Suprapubic skin (tissue), 4 donors: ENCODE results near the gene TLE7. TPM values are rescaled to one million over a fixed set of nuclear protein-coding genes. Genes with fewer than 3 reads are reported as not detected.

Experiments used
- DNase-seq, 2 donors: peaks; one replicate each; pipeline ENCODE4 v3.0.0-alpha.2; 2019; ENCODE audit warnings: low spot score in 2 of 2
- H3K27ac ChIP-seq: fragments of 200-600 bp; sonication (generic); one replicate; pipeline ENCODE4 v1.5.1; 2019
- H3K27me3 ChIP-seq: fragments of 200-600 bp; sonication (generic); one replicate; pipeline ENCODE4 v1.5.1; 2019
- H3K36me3 ChIP-seq: fragments of 200-600 bp; sonication (generic); one replicate; pipeline ENCODE4 v1.5.1; 2019
- H3K4me1 ChIP-seq: fragments of 200-600 bp; sonication (generic); one replicate; pipeline ENCODE4 v1.5.1; 2019
- H3K4me3 ChIP-seq: fragments of 200-600 bp; sonication (generic); one replicate; pipeline ENCODE4 v1.5.1; 2019; ENCODE audit warnings: mild to moderate bottlenecking
- H3K9me3 ChIP-seq: fragments of 200-600 bp; sonication (generic); one replicate; pipeline ENCODE4 v1.5.1; 2019
- CTCF ChIP-seq, 2 donors: fragments of 200-600 bp in 1 of 2; fragments of 450-650 bp in 1 of 2; sonication (generic) in 1 of 2; IDR thresholded peaks; one replicate each; pipeline ENCODE4 v1.5.1; 2016 to 2019; ENCODE audit warnings: antibody characterized with exemption in 2 of 2, mild to moderate bottlenecking in 1 of 2, moderate library complexity in 1 of 2
- EP300 ChIP-seq: sonication (generic); formaldehyde crosslinking; IDR thresholded peaks from one replicate; pipeline ENCODE4 v1.6.1; 2017; ENCODE audit warnings: antibody characterized with exemption
- POLR2A ChIP-seq, 2 donors: fragments of 450-650 bp; IDR thresholded peaks; one replicate each; pipeline ENCODE4 v1.6.1; 2017; ENCODE audit warnings: antibody characterized with exemption in 2 of 2, mild to moderate bottlenecking in 2 of 2, moderate library complexity in 2 of 2
- POLR2AphosphoS5 ChIP-seq, 3 donors: sonication (generic); formaldehyde crosslinking; IDR thresholded peaks; one replicate each; pipeline ENCODE4 v1.6.1; 2017; ENCODE audit warnings: antibody characterized with exemption in 3 of 3
- WGBS: methylation state at CpG from one replicate; pipeline ENCODE4 v1.1.5; 2018; 5-methylcytosine and 5-hydroxymethylcytosine counted together
- total RNA-seq, 4 donors: library from RNA; depleted of rRNA; stranded (reverse); fragments of >200 nt; gene quantifications; one replicate each; pipeline ENCODE4 v1.1.0, GENCODE V29; 2016

TLE7 gene
- total RNA-seq, 4 donors from 2014 or later = not detected

- no peak for DNase-seq
- WGBS = 76% methylated on average over 3 of the region's 3 CpGs
- Histone ChIP-seq H3K9me3 (no peaks in the 10 kb centered on the region), H3K27ac (no peak overlapping the region), H3K4me3 (no peak overlapping the region), H3K4me1 (no peaks in the 10 kb centered on the region), H3K36me3 (no peaks in the 10 kb centered on the region), H3K27me3 (peaks cover 22% of the 10 kb centered on the region)
- TF ChIP-seq CTCF (IDR thresholded peaks at IDR 0.05) (no peak), POLR2AphosphoS5 (IDR thresholded peaks at IDR 0.05) (no peak), POLR2A (IDR thresholded peaks at IDR 0.05) (no peak), EP300 (no peak)
Measured at GRCh38 chr16:71429581-71429980, 12.3 kb downstream of the TLE7 start.

- H3K27ac ChIP-seq = no peak overlapping the region
- TF ChIP-seq POLR2A (IDR thresholded peaks at IDR 0.05) = no peak
- no peak for TF ChIP-seq EP300
- no peak for TF ChIP-seq POLR2AphosphoS5 (IDR thresholded peaks at IDR 0.05)
- TF ChIP-seq CTCF (IDR thresholded peaks at IDR 0.05) = no peak
- no peaks in the 10 kb centered on the region for H3K4me1 ChIP-seq
- H3K27me3 ChIP-seq = peaks cover 29% of the 10 kb centered on the region
- no peaks in the 10 kb centered on the region for H3K9me3 ChIP-seq
- no peak for DNase-seq
- H3K4me3 ChIP-seq = no peak overlapping the region
- no peaks in the 10 kb centered on the region for H3K36me3 ChIP-seq
- 84% methylated on average over 2 of the region's 2 CpGs for WGBS
Measured at GRCh38 chr16:71428883-71429282, 13.0 kb downstream of the TLE7 start.

- H3K4me1 ChIP-seq = no peaks in the 10 kb centered on the region
- H3K27ac ChIP-seq = no peak overlapping the region
- no peak overlapping the region for H3K4me3 ChIP-seq
- TF ChIP-seq EP300 (no peak), POLR2AphosphoS5 (IDR thresholded peaks at IDR 0.05) (no peak), CTCF (IDR thresholded peaks at IDR 0.05) (no peak), POLR2A (IDR thresholded peaks at IDR 0.05) (no peak)
- no peak for DNase-seq
- peaks cover 30% of the 10 kb centered on the region for H3K27me3 ChIP-seq
- H3K9me3 ChIP-seq = no peaks in the 10 kb centered on the region
- no peaks in the 10 kb centered on the region for H3K36me3 ChIP-seq
Measured at GRCh38 chr16:71428385-71428784, 13.5 kb downstream of the TLE7 start.

- no peaks in the 10 kb centered on the region for H3K36me3 ChIP-seq
- no peaks in the 10 kb centered on the region for H3K4me1 ChIP-seq
- TF ChIP-seq POLR2A (IDR thresholded peaks at IDR 0.05) (no peak), EP300 (no peak), CTCF (IDR thresholded peaks at IDR 0.05) (no peak), POLR2AphosphoS5 (IDR thresholded peaks at IDR 0.05) (no peak)
- H3K27ac ChIP-seq = no peak overlapping the region
- DNase-seq = peak in 1 of 2 donors; percentile 37
- no peaks in the 10 kb centered on the region for H3K9me3 ChIP-seq
- WGBS = 73% methylated on average over 12 of the region's 12 CpGs
- no peak overlapping the region for H3K4me3 ChIP-seq
- H3K27me3 ChIP-seq = peaks cover 36% of the 10 kb centered on the region
Measured at GRCh38 chr16:71426880-71427615, 14.8 kb downstream of the TLE7 start.

- H3K36me3 ChIP-seq = no peaks in the 10 kb centered on the region
- TF ChIP-seq EP300 = no peak
- no peak for TF ChIP-seq POLR2A (IDR thresholded peaks at IDR 0.05)
- no peak for TF ChIP-seq POLR2AphosphoS5 (IDR thresholded peaks at IDR 0.05)
- TF ChIP-seq CTCF (IDR thresholded peaks at IDR 0.05) = no peak
- WGBS = 1% methylated on average over 33 of the region's 48 CpGs
- H3K27me3 ChIP-seq = peaks cover 40% of the 10 kb centered on the region
- no peaks in the 10 kb centered on the region for H3K4me1 ChIP-seq
- peak in 1 of 2 donors; percentile 59 for DNase-seq
- peak overlapping the region; percentile 7 for H3K4me3 ChIP-seq
- H3K9me3 ChIP-seq = no peaks in the 10 kb centered on the region
- no peak overlapping the region for H3K27ac ChIP-seq
Measured at GRCh38 chr16:71426069-71426879, 15.6 kb downstream of the TLE7 start.
